Esophagus muscularis mucosa (tissue), 3 donors: Measurements from ENCODE around the gene XYLT1.

Source experiments
- CTCF ChIP-seq, 3 experiments: fragments of 200-600 bp in 2 of 3; fragments of 450-650 bp in 1 of 3; sonication (generic) in 2 of 3; IDR thresholded peaks; one replicate each; pipeline ENCODE4 v1.5.1; 2017 to 2019; ENCODE audit warnings: antibody characterized with exemption in 3 of 3, mild to moderate bottlenecking in 2 of 3, moderate library complexity in 1 of 3
- POLR2A ChIP-seq: fragments of 450-650 bp; IDR thresholded peaks from one replicate; pipeline ENCODE4 v1.6.1; 2017; ENCODE audit warnings: antibody characterized with exemption, moderate library complexity, mild to moderate bottlenecking, low read depth

- TF ChIP-seq CTCF (IDR thresholded peaks at IDR 0.05) (no peak), POLR2A (no peak)
Measured at GRCh38 chr16:17389384-17389783, 81.4 kb downstream of the XYLT1 start.
